ENCODE data around the gene ATOH1.

Gene ATOH1, protein sequence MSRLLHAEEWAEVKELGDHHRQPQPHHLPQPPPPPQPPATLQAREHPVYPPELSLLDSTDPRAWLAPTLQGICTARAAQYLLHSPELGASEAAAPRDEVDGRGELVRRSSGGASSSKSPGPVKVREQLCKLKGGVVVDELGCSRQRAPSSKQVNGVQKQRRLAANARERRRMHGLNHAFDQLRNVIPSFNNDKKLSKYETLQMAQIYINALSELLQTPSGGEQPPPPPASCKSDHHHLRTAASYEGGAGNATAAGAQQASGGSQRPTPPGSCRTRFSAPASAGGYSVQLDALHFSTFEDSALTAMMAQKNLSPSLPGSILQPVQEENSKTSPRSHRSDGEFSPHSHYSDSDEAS

DNA sequence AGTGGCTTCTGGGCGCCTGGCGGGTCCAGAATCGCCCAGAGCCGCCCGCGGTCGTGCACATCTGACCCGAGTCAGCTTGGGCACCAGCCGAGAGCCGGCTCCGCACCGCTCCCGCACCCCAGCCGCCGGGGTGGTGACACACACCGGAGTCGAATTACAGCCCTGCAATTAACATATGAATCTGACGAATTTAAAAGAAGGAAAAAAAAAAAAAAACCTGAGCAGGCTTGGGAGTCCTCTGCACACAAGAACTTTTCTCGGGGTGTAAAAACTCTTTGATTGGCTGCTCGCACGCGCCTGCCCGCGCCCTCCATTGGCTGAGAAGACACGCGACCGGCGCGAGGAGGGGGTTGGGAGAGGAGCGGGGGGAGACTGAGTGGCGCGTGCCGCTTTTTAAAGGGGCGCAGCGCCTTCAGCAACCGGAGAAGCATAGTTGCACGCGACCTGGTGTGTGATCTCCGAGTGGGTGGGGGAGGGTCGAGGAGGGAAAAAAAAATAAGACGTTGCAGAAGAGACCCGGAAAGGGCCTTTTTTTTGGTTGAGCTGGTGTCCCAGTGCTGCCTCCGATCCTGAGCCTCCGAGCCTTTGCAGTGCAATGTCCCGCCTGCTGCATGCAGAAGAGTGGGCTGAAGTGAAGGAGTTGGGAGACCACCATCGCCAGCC lies at the start of gene ATOH1:
TSS of gene ATOH1 (plus strand) at position 422 of the 663 bp plus-strand sequence. CDS start at position 596, 174 bp downstream.
- no peak for DNase-seq (ENCODE audit: low read depth in 2 of 2)

DNA sequence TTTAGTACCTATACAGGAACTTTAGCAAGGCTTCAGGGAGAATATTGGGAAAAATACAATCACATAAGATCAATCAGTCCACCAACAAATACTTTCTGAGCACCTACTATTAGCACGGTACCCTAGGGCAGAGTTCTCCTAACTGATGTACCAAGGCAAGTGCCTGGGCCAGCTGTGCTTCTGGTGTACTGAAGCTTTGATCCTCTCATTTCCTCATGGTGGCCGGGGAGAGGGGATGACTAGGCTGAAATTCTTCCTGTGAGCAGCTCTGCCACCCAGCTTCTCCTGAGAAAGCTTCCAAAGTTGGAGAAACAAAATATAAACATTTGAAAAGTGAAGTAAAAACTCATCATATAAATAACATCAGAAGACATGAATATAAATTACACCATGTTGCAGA lies 49.3 kb upstream of the ATOH1 start:
- DNase-seq (ENCODE audit: low read depth in 2 of 2) = no peak

DNA sequence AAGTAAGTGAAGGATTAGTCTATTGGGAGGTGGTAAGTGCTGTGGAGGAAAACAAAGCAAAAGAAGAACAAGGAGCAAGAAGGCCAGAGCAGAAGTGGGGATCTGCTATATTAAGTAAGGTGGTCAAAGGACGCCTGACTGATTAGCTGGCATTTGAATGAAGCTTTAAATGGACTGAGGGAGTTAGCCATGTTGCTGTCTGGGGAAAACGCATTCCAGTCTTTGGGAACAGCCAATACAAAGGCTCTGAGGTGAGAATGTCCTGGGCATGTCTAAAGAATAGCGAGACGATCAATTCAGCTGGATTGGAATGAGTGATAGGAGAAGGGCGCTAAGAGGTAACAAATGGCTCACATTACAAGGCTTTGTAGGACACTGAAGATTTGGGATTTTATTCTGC lies 48.5 kb upstream of the ATOH1 start:
- DNase-seq (ENCODE audit: low read depth in 2 of 2) = no peak

DNA sequence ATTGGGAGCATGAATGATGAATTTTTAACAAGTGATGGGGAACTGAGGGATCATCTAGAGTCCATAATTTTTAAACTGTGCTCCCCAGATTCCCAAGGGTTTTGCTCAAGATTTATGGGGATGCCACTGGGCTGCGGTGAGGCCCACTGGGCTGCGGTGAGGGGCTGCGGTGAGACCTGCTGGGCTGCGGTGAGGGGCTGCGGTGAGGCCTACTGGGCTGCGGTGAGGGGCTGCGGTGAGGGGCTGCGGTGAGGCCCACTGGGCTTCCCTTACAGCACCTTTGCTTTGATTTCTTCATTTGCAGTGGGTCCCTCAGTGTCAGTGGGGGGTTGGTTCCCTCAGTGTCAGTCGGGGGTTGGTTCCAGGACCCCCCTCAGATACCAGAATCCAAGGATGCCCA lies 47.4 kb upstream of the ATOH1 start:
- no peak for DNase-seq (ENCODE audit: low read depth in 2 of 2)

DNA sequence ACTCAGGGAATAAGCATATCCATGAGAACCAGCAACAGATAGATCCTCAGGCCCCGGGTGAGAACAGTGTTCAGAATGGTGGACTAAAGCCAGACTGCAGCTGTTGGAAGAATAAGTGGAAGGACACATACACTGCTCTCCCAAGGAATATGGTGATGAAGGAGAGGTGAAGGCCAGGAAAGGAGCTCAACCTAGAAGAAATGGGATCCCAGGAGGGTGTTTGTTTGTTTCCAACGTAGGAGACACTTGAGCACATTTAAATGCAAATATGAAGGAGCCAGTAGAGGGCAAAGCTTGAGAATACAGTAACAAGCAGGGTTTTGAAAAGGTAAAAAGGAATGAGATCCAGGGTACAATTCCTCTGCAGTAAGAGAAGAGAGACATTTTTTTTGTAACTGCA lies 42.4 kb upstream of the ATOH1 start:
- DNase-seq (ENCODE audit: low read depth in 2 of 2) = no peak

DNA sequence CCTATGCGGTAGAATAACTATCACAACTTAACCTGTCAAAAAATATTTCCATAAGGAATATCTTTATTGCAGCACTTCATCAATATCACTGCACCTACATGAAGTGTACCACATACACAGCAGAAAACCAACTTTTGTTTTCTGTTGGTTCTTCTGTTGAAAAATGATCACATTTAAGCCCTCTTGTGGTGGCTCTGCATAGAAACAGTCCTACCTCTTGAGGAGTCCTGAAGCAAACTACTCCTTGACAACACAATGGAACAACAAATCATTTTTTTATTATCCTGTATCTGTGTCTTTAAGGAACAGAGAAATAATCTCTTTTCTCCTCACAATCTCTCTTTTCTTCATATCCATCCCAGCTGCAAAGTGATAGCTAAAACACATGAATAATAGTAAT lies 39.8 kb upstream of the ATOH1 start:
- DNase-seq (ENCODE audit: low read depth in 2 of 2) = no peak

DNA sequence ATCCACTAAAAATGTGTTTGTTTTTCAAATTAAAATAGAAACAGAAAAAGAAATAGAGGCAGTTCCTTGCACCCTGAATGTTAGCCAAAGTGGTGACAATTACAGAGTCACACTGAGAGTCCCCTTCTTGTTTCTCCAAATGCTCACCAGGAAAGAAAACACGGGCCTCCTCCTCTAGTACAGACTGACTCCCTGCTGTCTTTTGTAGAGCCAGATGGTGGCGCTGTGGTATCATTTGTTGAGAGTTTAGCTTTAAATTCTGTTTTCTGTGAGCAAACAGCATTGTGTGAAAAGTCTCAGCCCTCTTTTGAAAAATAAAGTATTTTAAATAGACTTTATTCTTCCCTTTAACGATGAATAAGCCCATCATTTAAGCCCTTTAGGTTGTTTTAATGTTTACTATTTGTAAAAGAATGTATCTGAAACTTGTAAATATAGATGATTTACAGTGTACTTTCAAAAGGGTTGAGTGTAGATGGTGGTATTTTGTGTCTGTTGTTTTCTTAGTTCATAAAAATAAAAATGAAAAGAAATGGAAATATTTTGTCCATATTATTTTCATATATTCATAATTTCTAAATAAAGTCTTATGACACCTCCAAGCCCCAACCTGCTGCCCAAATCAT lies 36.9 kb upstream of the ATOH1 start:
- no peak for DNase-seq (ENCODE audit: low read depth in 2 of 2)

DNA sequence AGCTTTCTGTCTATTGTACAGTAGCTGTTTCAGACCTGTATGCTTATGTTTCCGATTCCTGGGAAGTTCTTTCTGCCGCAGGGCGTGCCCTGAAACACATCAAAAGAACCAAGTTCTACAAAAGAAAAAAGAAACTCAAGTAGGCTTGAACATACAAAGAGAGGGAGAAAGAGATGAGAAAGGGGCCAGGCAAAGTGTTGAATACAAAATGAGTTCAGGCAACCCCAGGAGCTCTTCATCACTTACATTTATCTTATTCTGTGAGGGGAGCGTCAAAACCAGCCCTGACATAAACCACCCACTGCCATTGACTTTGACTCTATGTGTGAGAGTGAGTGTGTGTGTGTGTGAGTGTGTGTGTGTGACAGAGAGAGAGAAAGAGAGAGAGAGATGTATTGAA lies 26.5 kb upstream of the ATOH1 start:
- DNase-seq (ENCODE audit: low read depth in 2 of 2) = no peak

DNA sequence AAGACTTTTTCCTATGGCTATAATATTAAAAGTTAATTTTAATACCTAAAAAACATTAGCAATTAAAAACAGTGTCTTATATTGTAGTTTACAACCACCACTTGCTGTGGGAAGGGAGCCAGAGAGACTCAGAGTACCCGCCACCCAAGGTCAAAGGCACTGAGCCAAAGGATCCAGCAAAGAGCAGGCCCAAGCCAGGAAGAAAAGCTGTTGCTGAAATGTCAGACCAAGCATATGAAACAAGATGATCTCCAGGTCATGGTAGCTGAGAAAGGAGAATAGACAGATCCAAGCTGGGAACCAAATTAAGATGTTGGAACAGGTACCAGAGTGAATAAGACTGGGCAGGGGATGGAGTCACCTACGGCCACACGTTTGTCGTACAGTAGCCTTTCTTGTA lies 18.8 kb upstream of the ATOH1 start:
- no peak for DNase-seq (ENCODE audit: low read depth in 2 of 2)

DNA sequence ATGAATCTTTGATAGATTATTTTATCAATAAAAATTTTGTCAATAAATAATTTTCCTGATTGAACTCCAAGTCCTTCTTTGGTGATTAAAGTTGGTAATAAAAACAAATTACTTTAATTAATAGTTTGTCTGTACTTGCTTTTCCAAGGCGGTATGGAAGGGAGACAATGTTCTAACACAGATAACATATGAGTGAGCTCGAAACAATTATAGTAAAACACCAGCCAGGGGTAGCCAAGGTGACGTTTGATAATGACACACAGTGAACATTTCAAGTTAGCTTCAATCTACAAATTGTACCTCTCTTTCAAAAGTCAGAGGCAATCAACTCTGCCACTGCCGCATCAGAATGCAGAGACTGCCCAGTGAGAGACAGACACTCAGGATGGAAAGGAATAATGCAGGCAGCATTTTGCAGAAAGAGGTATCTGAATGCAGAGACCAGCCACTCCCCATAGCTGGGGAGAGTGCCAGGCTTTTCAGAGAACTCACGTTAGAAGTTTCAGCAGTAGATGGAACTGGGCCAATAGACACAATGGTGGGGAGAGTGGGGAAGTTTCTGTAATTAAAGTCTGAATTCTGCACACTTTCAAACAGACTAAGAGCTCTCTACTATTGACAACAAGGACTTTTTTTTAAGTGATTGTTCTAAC lies 18.1 kb upstream of the ATOH1 start:
- DNase-seq (ENCODE audit: low read depth in 2 of 2) = no peak

DNA sequence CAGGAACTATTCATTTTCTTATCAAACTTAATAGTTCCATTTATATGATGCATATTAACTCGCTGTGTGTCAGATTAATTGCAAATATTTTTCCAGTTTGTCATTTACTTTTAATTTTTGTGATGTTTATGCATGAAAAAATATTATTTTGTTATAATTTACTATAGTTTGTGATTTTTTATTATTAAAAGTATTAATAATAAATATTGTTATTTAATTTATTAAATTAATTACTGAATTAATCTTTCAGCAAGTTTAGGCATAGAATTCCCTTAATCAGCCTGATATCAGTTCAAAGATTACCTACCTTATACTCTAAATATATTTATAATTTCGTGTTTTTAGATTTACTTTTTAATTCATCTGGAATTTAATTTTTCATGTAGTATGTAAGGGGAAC lies 15.5 kb upstream of the ATOH1 start:
- no peak for DNase-seq (ENCODE audit: low read depth in 2 of 2)

DNA sequence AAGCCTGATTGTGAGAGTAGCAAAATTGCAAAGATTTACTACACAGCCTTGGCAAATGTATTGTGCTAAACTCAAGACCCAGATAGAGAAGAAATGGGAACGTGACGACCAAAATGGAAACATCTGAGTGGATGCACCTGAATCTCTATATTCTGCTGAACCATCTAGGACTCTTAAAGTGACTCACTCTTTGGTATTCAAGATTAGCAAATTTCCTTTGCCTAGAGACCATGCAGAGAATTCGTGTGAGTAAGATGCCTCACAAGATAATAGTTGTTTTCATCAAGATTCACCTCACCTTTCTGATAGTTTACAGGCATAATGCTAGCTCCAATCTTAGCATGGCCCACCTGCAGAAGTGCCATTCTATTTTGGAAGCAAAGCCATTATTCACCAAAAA lies 14.4 kb upstream of the ATOH1 start:
- DNase-seq (ENCODE audit: low read depth in 2 of 2) = no peak

DNA sequence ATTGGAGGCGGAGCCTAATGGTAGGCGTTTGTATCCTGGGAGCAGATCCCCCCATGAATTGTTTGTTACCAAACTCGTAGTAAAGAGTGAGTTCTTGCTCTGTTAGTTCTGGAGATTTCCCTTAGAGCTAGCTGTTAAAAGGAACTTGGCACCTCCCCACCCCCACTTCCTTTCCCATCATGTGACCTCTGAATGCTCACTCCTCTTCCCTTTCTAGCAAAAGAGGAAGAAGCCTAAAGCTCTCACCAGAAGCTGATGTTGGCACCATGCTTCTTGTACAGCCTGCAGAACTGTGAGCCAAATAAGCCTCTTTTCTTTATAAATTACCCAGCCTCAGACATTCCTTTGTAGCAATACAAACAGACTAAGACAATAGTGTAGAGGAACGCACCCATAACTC lies 13.8 kb upstream of the ATOH1 start:
- DNase-seq (ENCODE audit: low read depth in 2 of 2) = no peak

DNA sequence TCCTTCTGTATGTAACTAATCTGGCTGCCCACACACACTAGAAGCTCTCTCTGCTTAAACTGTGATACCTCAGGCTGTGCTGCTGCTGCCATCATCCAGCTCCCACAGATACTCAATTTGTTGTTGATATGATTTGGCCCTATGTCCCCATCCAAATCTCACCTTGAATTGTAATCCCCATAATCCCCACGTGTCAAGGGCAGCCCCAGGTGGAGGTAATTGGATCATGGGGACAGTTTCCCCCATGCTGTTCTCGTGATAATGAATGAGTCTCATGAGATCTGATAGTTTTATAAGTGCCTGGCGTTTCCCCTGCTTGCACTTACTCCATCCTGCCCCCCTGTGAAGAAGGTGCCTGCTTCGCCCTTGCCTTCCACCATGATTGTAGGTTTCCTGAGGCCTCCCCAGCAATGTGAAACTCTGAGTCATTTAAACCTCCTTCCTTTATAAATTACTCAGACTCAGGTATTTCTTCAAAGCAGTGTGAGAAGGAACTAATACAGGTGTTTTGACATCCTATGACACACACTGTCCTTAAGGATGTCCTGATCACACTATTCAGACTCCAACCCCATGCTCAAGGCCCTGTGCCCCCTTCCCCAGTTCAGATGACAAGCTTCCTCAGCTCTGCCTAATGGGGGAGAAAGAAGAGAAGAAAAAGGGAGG lies 2.9 kb upstream of the ATOH1 start:
- DNase-seq (ENCODE audit: low read depth in 2 of 2) = no peak

DNA sequence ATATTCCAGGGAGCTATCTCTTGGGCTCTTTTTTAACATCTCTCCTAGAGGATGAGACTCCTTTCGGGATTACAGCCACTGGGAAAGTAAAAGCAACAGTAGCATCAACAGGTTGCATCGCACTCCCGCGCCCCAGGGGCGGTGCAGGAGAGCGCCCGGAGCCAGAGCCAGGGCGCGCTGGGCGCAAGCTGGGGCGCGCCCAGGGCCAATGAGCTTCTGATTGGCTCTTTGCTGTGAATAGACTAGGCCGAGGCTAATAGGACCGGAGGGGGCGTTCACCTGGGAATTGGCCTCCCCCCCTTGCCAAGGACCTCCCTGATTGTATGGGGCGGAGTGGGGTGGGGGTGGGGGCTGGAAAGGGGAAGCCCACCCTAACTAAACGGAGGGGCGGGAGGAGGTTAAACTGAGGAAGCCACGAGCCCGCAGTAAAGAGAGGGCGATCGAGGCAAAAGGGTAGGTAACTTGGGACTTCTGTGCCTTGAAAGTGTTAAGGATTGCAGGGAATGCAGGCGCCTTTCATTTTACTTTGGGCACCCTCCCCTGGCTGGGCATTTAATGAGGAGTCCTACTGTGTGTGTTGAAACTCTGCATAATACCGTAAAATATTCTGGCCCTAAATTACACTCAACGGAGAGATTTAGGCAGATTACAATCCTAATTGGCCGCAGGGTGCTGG lies 1.1 kb upstream of the ATOH1 start:
- no peak for DNase-seq (ENCODE audit: low read depth in 2 of 2)

DNA sequence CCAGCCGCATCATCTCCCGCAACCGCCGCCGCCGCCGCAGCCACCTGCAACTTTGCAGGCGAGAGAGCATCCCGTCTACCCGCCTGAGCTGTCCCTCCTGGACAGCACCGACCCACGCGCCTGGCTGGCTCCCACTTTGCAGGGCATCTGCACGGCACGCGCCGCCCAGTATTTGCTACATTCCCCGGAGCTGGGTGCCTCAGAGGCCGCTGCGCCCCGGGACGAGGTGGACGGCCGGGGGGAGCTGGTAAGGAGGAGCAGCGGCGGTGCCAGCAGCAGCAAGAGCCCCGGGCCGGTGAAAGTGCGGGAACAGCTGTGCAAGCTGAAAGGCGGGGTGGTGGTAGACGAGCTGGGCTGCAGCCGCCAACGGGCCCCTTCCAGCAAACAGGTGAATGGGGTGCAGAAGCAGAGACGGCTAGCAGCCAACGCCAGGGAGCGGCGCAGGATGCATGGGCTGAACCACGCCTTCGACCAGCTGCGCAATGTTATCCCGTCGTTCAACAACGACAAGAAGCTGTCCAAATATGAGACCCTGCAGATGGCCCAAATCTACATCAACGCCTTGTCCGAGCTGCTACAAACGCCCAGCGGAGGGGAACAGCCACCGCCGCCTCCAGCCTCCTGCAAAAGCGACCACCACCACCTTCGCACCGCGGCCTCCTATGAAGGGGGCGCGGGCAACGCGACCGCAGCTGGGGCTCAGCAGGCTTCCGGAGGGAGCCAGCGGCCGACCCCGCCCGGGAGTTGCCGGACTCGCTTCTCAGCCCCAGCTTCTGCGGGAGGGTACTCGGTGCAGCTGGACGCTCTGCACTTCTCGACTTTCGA lies 654 bp downstream of the ATOH1 start:
- no peak for DNase-seq (ENCODE audit: low read depth in 2 of 2)

DNA sequence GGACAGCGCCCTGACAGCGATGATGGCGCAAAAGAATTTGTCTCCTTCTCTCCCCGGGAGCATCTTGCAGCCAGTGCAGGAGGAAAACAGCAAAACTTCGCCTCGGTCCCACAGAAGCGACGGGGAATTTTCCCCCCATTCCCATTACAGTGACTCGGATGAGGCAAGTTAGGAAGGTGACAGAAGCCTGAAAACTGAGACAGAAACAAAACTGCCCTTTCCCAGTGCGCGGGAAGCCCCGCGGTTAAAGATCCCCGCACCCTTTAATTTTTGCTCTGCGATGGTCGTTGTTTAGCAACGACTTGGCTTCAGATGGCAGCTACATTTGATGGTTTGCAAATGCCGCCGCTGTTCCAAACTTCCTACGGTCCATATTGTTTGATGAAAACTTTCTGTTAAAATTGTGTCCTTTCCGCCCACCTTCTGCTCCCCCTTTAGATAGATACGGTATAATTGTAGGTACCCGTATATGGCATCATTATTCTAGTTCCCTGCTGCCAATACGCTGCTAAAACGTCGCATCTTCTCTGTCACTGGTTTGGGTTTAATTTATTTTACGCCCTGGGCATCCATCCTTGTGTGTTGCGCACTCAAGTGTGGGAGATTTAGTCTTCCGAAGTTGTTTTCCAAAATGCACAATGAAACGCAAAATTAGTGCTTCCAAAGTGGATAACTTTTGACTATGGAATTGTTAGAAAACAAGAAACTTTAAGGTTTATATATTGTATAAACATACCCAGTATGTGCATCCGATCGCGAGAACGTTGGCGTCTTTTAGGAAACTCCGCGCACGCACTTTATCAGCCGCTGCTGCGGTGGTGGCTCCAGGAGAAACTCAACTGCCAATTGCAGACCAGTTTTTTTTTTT lies 1.5 kb downstream of the ATOH1 start:
- no peak for DNase-seq (ENCODE audit: low read depth in 2 of 2)

DNA sequence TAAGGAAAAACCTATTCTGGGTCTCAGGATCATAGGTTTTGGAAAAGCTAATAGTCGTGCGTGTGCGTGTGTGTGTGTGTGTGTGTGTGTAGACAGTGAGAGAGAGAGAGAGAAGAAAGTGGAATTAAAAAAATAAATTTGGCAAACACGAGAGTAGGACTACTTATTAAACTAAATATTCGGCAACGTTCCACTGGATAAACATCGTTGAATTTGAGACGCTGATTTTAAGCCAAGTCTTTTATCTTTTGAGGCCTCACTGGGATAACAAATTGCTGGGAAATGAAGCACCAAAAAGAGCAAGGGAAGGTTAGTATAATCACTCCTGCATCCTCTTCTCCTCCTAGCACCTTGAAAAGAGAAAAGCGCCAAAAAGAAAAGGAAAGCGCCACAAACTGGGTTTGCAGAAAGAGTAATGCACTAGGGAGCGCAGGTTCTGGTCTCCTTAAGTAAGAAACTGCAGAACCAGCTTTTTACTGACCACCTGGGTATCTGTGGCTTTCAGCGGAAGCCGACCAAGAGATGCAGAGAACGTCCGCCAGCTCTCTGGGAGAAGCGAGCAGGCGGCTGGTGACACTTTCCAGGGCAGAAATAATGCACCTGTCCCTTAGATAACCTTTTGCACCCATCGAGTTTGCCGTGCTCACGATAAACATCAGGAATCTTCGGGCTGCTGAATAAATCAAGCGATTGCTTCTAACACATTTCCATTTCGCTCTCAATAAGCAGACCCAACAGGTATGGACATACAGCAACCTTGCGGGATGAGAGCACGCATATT lies 3.4 kb downstream of the ATOH1 start:
- DNase-seq (ENCODE audit: low read depth in 2 of 2) = no peak

Data from stimulated activated CD8-positive, alpha-beta memory T cell treated with anti-CD3 and anti-CD28 coated beads, Interleukin-7, amount 100 ng/mL, for 1 hour (primary cell).